AG10803 (cell line): ENCODE results near the gene LGI1.
A peak's percentile ranks its signal among the peaks of the same experiment; 100 is the strongest.
"Not testable (repeated sequence)": the region's sequence is repeated elsewhere in the genome, so short reads cannot be mapped to it uniquely, and the experiment has no call there.

Experiments
- DNase-seq: peaks from one replicate; pipeline ENCODE4 v3.0.0; 2010; ENCODE audit warnings: low read depth
- H3K4me3 ChIP-seq: 2 replicates; pipeline ENCODE4 v1.5.1; 2011; ENCODE audit warnings: mild to moderate bottlenecking, low read length, control low read depth
- TF ChIP-seq, protein P1 (sequence below): conservative IDR thresholded peaks from 2 replicates; pipeline ENCODE4 v1.5.1; 2011; ENCODE audit warnings: mild to moderate bottlenecking, low read length, control low read depth, inconsistent platforms

The LGI1 gene

DNA sequence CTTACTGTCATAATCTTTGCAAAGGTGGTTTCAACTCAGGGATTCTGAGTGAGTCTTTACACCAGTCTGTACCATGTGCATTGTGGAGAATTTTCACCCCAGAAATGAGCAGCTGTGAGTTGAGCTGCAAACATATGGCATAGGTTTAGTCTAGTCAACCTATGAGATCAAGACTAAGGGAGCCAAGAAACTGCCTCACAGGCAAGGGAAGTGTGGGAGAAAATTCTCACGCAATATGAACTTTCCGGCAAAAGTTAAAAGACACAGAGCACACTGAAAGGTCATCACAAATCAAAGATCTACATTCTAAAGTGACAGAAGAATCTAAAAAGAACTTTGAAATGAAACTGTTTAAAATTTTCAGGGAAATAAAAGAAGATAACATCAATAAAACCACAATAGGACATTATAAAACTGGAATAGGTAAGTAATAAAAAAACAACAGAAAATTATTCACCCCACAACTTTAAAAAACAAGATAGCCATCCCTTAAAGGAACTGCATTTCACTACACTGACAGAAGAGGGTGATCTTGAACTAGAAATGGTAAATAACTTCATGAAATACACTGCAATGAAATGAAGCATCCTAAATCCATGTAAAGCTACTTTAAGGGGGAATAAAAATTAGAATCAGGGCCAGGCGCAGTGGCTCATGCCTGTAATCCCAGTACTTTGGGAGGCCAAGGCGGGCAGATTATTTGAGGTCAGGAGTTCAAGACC lies 63.5 kb downstream of the LGI1 start:
- DNase-seq, result peak; percentile 58
- no peak overlapping the region for H3K4me3 ChIP-seq
- TF ChIP-seq, protein P1, sequence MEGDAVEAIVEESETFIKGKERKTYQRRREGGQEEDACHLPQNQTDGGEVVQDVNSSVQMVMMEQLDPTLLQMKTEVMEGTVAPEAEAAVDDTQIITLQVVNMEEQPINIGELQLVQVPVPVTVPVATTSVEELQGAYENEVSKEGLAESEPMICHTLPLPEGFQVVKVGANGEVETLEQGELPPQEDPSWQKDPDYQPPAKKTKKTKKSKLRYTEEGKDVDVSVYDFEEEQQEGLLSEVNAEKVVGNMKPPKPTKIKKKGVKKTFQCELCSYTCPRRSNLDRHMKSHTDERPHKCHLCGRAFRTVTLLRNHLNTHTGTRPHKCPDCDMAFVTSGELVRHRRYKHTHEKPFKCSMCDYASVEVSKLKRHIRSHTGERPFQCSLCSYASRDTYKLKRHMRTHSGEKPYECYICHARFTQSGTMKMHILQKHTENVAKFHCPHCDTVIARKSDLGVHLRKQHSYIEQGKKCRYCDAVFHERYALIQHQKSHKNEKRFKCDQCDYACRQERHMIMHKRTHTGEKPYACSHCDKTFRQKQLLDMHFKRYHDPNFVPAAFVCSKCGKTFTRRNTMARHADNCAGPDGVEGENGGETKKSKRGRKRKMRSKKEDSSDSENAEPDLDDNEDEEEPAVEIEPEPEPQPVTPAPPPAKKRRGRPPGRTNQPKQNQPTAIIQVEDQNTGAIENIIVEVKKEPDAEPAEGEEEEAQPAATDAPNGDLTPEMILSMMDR, result peak; percentile 70

GRCh38 chr10:93826355-93826754 lies 68.6 kb downstream of the LGI1 start:
- peak; percentile 20 for DNase-seq
- TF ChIP-seq, protein P1, result no peak

GRCh38 chr10:93827056-93827804 lies 69.5 kb downstream of the LGI1 start:
- no peak overlapping the region for H3K4me3 ChIP-seq
- DNase-seq, result no peak
- TF ChIP-seq, protein P1, result no peak

More at GRCh38 chr10:93826355-93826754, 68.6 kb downstream of the LGI1 start:
- H3K4me3 ChIP-seq, result no peak overlapping the region

- H3K4me3 ChIP-seq, DNase-seq: not testable (repeated sequence)
Observed at GRCh38 chr10:93831065-93831464, 73.3 kb downstream of the LGI1 start.

GRCh38 chr10:93835770-93836169 lies 78.0 kb downstream of the LGI1 start:
- TF ChIP-seq, protein P1, result no peak
- H3K4me3 ChIP-seq, result no peak overlapping the region
- no peak for DNase-seq

DNA sequence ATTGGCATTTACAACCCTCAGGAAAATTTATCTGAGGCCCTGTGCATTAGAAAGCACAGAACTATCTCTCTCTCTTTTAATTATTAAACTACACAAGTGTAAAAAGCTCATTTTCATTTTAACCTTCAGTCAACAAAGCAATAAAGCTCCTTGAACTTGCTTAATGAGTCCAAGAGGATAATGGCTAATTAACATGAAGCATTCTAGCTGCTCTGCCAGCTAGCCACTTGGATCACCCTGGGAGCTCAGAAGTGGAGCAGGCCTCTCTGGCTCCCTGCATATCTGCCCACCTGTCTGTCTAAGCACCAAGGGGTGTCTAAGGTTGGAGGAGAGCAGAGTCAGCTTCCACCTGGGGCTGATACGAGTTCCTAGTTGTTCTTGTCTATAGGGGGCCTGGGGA lies 80.1 kb downstream of the LGI1 start:
- TF ChIP-seq, protein P1, result no peak

DNA sequence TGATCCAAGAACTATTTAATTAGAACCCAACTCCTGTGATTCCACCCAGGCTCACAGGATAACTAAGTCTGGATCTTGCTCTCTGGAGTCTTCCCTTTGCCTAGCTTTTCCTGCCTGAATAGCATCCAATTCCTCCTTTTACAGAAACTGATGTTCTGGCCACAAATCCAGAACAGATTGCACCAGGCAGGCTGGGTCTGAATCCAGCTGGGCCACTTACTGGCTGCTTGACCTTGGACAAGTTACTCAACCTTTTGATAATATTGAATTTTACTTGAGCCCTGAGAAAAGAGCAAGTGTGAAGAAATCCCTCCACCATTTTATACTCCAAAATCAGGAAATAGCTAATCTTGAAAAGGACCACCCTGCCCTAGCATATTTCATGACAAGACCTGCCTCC lies 80.5 kb downstream of the LGI1 start:
- TF ChIP-seq, protein P1, result no peak
- no peak for DNase-seq
- H3K4me3 ChIP-seq, result no peak overlapping the region

More for the DNA sequence above, 80.1 kb downstream of the LGI1 start:
- no peak for DNase-seq
- no peak overlapping the region for H3K4me3 ChIP-seq
